Activated effector memory CD4-positive, alpha-beta T cell treated with anti-CD3 and anti-CD28 coated beads, Interleukin-2, amount 50 U/mL, for 16 hours (primary cell): ENCODE measurements around the gene LDLRAD3.

ENCODE experiments used
- DNase-seq: peaks from one replicate; pipeline ENCODE4 v3.0.0-alpha.2; 2020

The LDLRAD3 gene

GRCh38 chr11:35963911-35964310 is 20.0 kb downstream of the LDLRAD3 start:
- no peak for DNase-seq

- no peak for DNase-seq
Measured at GRCh38 chr11:35964841-35965240, 21.0 kb downstream of the LDLRAD3 start.

- DNase-seq = no peak
Measured at GRCh38 chr11:35967042-35967441, 23.2 kb downstream of the LDLRAD3 start.

GRCh38 chr11:35968386-35969088 is 24.7 kb downstream of the LDLRAD3 start:
- DNase-seq = no peak

GRCh38 chr11:35969089-35970042 is 25.5 kb downstream of the LDLRAD3 start:
- DNase-seq = no peak

GRCh38 chr11:35970445-35970844 is 26.6 kb downstream of the LDLRAD3 start:
- no peak for DNase-seq

- no peak for DNase-seq
Measured at GRCh38 chr11:35971841-35972422, 28.1 kb downstream of the LDLRAD3 start.

- no peak for DNase-seq
Measured at GRCh38 chr11:35974882-35975589, 31.2 kb downstream of the LDLRAD3 start.

- no peak for DNase-seq
Measured at GRCh38 chr11:35976434-35976833, 32.6 kb downstream of the LDLRAD3 start.

GRCh38 chr11:35978183-35978582 is 34.3 kb downstream of the LDLRAD3 start:
- DNase-seq = no peak

- DNase-seq = no peak
Measured at GRCh38 chr11:35978891-35979290, 35.0 kb downstream of the LDLRAD3 start.

- DNase-seq = no peak
Measured at GRCh38 chr11:35980686-35981390, 37.0 kb downstream of the LDLRAD3 start.

GRCh38 chr11:35981581-35981980 is 37.7 kb downstream of the LDLRAD3 start:
- no peak for DNase-seq

- DNase-seq = no peak
Measured at GRCh38 chr11:35982061-35982460, 38.2 kb downstream of the LDLRAD3 start.

- no peak for DNase-seq
Measured at GRCh38 chr11:35983981-35984380, 40.1 kb downstream of the LDLRAD3 start.

- no peak for DNase-seq
Measured at GRCh38 chr11:35986947-35987346, 43.1 kb downstream of the LDLRAD3 start.

- no peak for DNase-seq
Measured at GRCh38 chr11:35990170-35990569, 46.3 kb downstream of the LDLRAD3 start.

- no peak for DNase-seq
Measured at GRCh38 chr11:35990816-35991215, 47.0 kb downstream of the LDLRAD3 start.

GRCh38 chr11:35992548-35992947 is 48.7 kb downstream of the LDLRAD3 start:
- DNase-seq = no peak

GRCh38 chr11:35994421-35994820 is 50.6 kb downstream of the LDLRAD3 start:
- no peak for DNase-seq

GRCh38 chr11:35995681-35996271 is 51.9 kb downstream of the LDLRAD3 start:
- no peak for DNase-seq
